ENCODE data around the gene C1QTNF5. TPM values are rescaled to one million over a fixed set of nuclear protein-coding genes. Genes with fewer than 3 reads are reported as not detected.

Gene C1QTNF5
- total RNA-seq, 1 donor from 2014 or later, result 32.9 TPM

DNA sequence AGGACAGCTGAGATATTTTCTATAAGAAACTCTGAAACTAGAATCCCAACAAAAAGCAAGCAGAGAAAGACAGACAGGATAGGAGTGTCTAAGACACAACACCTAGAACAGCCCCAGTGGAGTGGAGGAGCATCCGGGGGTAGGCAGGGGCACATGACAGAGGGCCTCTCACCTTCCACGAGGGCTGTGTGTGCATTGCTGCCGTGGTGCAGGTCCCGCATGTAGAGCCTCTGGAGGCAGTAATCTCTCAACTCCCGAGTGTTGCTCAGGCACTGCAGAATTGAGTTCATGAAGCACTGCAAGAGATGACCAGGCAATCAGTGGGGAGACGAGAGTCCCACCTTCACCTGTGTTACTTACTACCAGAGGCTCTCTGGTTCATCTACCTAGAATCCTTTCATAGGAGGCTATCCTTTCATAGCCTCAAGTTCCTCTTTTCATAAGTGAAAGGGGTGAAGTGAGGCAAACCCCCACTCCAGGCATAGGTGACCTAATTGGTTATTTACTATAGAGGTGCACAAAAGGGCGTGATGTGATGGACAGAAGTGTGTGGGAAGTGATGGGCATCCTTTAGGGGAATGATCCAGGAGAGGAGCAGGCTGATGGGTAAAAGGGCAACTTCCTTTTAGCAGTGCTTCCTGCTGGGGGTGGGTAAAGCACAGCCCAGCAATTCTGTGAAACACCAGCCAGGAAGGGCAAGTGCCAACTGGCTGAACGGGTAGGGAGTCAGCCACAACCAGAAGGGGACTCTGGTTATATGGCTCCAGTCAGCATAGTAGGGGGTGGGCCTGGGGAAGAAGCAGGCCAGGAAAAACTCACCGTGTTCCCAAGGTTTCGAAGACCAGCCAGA, 18.9 kb upstream of the C1QTNF5 start:
- no peak for DNase-seq (ENCODE audit: low spot score)

DNA sequence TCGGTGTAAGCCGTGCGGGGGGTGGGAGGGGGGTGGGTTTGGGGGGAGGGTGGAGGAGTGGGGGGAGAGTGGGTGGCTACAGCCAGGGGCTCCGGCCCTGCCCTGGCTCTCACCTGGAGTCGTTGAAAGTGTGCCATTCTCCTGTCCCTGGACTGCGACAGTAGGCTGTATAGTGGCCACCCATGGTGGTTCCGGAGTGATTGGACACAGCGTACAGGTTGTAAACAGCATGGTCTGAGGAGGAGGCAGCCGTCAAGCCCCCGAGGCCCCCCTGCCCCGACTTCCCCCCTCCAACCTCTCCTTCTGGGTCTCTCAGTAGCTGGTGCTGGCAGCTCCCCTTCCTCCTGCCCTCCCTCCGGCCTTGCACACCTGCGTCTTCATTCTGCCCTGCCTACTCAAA, 16.4 kb upstream of the C1QTNF5 start:
- DNase-seq (ENCODE audit: low spot score), result no peak

DNA sequence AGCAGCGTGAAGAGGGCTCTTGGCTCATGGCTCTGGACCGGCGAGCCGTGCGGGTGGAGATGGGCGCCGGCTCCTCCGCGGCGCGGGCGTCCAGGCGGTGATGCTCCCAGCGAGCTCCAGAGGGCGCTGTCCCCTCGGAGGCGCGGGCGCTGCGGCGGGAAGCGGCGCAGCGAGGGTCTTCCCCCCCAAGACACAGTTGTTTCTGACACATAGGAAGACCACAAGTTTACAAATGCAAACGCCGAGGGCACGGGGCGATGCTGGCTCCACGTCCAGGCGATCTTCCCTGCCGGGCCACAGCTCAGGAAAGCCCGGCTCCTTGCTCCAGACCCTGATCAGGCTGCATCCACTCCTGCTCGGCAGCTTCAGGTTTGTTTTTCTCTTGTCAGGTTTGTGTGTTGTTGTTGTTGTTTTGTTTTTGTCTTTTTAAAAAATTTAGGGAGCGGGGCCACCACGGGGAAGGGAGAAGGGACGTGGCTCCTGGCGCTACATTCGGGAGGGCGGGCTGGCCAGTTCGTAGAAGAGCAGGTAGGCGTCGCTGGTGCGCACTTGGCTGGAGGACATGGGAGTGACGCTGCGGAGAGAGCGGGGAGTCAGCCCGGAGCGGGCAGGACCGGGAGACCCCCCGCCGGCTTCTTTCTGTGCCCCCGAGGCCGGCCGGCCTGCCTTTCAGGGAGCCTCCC, 15.8 kb upstream of the C1QTNF5 start:
- peak; percentile 85 for DNase-seq (ENCODE audit: low spot score)

DNA sequence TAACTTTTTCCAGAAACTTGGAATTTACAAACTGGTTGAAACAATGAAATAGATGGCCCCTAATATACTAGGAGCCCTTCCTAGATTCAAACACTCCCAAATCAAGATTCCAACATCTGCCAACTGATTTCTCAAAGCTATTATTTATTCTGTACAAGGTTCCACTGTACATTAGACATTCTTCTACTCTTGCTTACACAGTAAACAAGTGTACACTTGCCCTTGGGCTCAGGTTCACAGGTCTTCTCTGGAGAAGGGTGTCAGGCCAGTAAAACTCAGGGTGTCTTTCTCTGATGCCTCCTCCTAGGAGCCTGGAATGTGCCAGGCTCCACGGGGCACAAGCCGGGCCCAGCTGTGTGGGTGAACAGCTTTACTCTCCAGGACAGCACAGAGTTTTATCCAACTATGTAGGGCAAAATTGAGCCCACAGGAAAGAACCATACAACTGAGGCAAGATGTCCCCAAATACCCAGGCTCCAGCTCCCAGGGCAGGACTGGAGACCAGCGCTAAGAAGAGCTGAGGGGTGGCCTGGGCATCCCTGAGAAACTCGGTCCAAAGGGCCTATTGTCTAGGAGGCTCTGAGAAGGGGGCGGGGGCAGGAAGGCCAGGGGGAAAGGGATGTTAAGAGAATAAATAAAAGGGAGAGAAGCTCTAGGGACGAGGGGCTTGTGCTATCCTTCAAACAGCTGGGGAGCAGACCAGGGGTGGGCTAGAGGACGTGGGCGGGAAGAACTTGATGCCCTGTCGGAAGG, 14.6 kb upstream of the C1QTNF5 start:
- no peak for DNase-seq (ENCODE audit: low spot score)

DNA sequence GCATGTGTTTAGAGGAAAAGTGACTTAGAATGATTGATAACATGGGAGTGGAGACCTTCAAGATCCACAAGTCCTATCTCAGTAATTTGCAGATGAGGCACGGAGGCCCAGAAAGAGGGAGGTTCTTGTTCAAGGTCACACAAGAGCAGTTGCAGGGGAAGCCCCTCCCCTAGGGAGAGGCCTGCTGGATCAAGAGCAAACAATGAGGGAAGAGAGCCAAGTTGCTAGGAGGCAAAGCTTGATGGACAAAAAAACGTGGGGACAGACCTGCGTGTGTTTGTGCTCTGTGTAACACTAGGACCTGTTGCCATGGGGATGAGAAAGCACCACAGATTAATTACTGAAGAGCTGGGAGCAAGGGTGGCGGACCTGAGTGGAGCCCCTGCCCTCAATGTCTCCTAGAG, 12.2 kb upstream of the C1QTNF5 start:
- peak; percentile 68 for DNase-seq (ENCODE audit: low spot score)

DNA sequence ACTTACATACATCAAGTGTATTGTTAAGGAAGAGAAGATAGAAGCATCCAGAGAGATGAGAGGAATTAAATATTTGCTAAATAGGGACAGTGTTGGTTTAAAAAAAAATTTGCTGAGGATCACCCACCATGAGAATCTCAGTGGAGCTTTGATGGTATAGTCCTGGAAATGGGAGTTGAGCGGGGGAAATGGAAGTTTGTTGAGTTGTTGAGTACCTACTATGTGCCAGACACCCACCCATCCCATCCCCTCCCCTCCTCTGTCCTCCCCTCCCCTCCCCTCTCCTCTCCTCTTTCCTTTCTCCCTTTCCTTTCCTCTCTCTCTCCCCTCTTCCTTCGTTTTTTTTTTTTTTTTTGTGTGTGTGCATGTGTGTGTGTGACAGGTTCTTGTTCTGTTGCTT, 10.5 kb upstream of the C1QTNF5 start:
- DNase-seq (ENCODE audit: low spot score), result no peak

DNA sequence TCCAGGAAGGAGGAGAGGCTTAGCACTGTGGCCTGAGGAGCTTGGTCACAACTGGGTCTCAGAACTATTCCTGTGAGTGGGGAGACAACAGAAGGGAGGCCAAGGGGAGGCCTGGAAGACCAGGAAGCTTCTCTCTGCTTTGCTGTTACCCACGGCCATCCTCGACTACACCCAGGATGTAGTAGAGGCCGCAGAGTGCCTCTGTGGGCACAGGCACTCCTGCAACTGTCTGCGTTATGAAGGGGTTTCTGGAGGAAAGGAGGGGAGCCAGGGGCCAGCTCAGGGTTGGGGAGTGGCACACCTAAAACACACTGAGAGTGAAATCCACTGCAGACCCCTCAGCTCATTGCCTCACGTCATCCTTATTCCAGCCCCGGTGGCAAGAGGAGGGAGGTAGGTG, 9.6 kb upstream of the C1QTNF5 start:
- DNase-seq (ENCODE audit: low spot score), result no peak

DNA sequence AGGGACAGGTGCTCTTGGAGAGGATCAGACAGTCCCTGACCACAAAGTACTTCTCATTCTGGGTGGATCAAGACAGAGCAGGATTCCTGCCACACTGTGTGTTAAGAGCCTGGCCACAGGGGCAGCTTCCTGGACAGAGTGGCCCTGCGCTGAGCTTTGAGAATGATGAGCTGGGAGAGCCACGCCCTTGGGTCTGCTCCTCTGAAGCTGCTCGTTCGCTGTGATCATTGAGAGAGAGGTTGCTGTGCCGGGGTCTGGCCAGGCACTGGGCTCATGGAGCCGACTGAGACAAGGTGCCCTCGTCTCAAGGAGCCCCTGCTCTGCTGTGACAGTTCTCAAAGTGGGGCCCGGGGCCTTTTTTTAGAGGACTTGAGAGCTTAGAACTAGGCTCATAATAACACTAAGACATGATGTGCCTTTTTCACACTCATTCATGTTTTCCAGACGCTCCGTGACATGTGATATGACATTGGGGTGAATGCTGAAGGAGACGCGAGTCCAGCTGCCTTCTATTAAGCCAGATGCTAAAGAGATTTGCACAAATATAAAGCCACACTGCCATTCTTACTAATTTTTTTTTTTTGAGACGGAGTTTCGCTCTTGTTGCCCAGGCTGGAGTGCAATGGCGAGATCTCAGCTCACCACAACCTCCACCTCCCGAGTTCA, 7.4 kb upstream of the C1QTNF5 start:
- no peak for DNase-seq (ENCODE audit: low spot score)

DNA sequence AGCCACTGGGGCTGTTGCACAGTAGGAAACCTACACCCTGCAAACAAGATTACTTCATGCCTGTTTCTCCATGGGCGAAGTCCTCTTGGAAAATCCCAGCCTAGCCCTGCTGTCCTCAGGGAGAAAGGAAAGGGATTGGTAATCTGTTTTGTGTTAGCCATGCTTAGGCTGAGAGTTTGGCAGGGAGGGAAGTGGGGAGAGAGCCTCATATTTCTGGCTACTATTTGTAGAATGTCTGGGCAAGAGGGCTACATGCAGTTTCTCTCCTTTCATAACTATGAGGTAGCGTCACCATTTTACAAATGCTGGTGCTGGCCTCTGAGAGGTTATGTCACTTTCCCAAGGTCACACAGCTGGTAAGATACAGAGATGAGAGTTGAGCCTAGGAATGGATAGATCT, 6.6 kb upstream of the C1QTNF5 start:
- no peak for DNase-seq (ENCODE audit: low spot score)

DNA sequence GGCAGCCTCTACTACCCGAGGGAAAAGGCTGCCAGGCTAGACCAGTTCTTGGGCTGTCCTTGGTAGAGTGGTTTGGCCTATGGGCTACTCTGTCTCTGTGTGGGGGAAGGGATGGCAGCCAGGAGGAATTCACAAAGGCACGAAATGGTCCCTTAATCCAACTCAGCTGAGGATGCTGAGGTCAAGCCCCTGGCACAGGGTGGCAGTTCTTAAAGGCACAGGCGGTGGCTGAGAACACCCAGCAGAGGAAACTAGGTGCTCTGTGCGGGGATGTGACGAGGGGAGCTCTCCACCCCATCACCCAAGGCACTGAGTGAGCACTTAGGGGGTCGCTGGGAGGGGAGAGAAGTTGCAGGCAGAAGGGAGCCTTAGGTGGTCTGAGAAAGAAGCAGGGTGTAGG, 5.9 kb upstream of the C1QTNF5 start, which contains the start of gene MFRP:
TSS of gene MFRP (minus strand) at position 101 of the 400 bp plus-strand sequence. CDS start 192 bp downstream, outside the sequence.
- DNase-seq (ENCODE audit: low spot score), result no peak

DNA sequence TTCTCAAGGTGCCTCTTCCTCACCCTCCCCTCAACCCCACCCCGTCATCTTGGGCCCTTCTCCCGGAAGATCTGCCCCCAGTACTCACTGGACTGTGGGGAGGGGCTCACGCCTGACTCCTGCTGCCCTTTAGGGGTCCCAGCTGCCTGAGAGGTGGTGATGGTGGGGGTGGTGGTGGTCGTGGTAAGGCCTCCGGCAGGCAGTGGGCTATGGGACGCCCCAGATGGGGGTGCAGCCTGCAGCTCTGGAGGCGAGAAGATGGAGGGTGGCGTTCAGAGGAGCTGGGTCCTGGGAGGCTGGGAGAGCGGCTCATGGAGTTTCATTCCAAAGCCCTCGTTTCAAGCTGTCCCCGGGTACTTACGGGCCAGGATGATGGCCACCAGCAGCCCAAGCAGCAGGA, 5.0 kb upstream of the C1QTNF5 start:
- no peak for DNase-seq (ENCODE audit: low spot score)

DNA sequence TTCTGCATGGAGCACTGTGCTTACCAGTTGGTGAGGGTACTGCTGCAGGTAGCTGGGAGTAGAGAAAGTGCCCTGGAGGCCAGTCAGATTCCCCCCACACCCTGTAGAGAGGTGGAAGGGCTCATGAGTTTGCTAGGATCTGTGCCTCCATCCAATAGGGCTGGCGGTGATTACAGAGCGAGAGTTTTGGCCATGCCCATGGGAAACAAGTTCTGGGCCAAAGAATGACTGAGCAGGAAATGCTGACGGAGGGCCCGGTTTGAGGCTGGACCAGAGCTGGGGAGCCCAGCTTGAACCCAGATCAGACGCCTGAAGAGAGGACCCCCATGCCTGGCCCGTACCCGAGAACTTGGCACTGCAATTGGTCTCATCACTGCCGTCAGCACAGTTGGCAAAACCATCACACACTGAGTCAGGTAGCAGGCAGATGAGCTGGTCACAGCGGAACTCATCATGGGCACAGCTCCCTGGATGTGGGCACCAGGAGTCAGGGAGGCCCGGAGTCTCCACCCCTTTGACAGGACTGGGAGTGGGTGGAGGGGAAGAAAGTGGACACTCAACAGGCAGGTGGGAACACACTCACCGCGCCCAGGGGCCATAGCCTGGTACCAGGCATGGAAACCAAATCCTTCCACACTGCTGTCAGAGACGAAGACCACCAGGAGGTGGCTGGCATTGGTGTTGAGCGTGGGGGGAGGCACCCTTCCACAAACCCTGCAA, 3.8 kb upstream of the C1QTNF5 start:
- no peak for DNase-seq (ENCODE audit: low spot score)

DNA sequence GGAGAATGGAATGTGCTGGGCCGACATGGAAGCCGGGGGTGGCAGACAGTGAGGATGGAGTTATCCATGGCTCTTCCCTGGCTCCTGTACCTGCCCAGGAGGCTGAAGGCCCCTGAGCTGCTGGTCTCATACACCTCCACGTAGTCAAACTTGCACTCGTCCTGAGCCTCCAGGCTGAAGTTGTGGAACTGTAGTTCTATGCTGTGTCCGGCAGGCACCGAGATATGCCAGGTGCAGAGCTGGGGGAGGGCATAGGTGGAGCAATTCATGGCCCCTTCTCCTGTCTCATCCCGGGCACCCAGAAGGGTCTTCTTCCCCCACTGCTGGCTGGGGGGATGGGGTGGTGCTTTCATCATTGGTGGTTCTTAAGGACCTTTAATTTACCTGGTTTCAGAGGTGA, 3.0 kb upstream of the C1QTNF5 start:
- DNase-seq (ENCODE audit: low spot score), result no peak

DNA sequence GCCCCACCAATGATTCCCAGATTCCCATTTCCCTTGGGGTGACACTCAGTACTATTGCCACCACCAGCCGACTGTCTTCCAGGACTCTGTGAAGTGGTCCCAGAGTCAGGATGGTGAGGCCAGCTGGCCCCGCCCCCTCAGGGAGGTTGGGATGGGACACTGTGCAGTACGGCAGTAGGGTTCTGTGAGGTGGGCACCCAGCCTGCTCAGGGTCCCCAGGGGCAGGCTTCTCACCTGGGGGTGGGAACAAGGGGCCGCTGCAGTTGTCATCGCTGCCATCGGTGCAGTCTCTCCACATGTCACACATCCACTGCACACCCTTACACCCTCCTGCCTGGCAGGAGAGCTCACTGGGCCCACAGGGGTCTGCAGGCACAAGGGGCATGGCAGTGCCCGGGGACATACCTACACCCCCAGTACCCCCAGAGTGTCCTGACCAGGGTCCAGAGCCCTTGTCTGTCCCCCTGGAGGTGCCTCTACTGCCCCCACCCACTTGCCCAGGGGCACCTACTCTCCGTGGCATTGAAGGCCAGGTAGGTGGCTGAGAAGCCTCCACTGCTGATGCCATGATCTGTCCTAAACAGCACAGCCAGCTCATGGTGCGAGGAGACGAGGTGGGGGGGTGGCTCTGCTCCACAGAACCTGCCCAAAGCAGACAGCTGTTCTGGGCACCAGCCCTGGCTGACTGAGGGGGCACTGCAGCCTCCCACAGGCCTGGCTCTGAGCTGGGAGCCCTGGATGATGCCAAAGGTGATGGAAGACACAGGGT, 1.9 kb upstream of the C1QTNF5 start:
- DNase-seq (ENCODE audit: low spot score), result no peak

DNA sequence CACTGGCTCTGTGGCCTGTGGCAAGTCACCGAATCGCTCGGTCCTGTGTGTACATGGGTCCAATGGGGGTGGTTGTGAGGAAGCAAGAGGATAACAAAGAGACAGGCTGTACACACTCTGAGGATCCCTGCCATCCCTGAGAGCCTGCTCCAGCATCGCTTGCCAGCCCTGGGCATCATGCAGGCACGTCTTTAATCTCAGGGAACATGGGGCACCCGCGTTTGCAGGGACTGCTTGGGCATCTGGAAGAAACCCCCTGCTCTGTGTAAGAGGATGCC, 1.3 kb upstream of the C1QTNF5 start:
- no peak for DNase-seq (ENCODE audit: low spot score)

DNA sequence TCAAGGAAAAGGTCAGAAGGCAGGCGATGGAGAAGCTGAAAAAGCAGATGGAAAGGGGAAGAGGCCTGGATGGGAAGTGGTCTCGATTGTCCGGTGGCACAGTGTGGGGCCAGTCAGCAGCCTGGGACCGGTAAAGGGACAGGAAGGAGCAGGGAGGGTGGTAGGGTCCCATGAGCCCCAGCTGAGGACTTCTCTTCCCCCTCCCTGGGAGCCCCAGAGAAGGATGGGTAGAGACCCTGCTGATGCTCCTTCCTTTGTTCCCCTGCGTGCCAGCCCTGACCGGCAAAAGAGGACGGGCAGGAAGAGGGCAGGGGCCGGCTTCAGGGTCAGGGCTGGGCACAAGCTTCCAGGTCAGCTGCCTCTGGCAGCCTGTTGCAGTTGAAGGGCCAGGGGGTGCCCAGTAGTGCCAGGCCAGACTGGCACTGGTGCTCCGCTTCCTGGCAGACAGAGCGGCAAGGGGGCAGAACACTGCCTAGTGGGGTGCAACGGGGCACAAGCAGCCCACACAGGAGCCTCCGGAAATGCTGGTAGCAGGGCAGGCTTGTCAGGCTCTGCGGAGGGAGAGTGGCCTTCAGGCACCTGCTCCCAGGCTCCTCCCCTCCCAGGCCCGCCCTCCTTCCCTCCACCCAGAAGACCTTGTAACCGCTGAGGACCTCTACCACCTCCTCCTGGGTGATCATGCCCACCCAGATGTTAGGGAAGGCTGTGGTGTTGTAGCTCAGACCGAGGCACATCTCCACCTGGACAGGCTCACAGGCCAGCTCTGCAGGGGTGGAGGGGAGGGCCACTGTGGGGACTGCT, 739 bp upstream of the C1QTNF5 start:
- no peak for DNase-seq (ENCODE audit: low spot score)

DNA sequence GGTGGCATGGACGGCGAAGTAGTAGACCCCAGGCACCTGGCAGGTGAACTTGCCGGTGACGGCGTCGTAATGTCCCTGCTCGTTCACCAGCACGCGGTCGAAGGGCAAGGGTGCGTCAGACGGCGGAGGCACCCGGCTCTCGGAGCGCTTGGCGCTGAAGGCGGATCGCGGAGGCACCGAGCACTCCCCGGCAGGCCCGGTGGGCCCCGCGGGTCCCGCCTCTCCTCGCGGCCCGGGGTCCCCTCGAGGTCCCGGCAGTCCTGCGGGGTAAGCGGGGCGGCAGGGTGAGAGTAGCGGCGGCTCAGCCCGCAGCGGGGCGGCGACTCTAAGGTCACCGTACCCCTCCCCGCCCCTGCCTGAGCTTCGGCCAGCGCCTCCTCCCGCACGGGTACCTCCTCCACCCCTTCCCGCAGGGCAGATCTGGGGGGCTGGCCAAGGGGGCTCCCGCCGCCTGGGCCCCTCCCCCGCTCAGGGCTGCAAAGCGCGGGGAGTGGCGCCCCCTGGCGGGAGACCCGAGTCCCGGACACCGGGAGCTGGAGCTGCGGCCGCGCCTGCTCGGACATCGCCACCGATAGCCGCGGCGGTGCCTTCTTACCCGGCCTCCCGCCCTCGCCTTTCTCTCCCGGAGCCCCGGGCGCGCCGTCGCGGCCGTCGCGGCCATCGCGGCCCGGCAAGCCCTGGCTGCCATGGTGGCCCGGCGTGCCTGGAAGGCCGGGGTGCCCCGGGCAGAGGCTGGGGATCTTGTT, 921 bp downstream of the C1QTNF5 start:
- peak; percentile 68 for DNase-seq (ENCODE audit: low spot score)

DNA sequence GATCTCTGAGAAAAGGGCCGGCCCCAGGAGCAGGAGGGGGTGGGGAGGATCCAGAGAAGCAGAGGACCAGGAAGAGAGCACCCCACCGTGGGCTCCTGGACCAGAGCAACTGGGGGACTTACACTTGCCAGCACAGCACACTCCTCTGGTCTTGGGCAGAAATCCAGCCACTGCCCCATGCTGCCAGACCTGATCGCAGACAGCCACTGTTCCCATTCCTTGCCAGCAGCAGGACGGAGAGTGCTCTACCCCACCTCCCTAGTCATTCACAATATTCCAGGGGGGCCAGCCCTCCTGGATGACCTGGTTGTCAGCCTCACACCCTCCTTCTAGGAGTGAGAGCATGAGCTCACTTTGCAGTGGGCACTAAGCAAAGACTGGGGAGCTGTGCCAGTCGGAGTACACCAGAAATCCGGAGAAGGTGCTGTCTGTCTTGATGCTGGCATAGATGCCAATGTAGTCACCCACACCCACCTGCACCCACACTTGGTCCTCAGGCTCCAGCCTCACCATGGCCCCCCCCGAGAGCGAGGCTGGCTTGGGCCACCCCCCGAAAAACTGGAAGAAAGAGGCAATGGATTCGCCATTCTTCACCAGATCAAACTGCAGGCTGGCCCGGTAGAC, 1.6 kb downstream of the C1QTNF5 start:
- no peak for DNase-seq (ENCODE audit: low spot score)
